ENCODE data around the gene ARMC5. TPM values are rescaled to one million over a fixed set of nuclear protein-coding genes. Genes with fewer than 3 reads are reported as not detected.
"Not testable (repeated sequence)": the region's sequence is repeated elsewhere in the genome, so short reads cannot be mapped to it uniquely, and the experiment has no call there.

Gene ARMC5
- total RNA-seq, 4 donors from 2014 or later: 6.6 to 11.6 (median 9.1) TPM

- no peak for TF ChIP-seq POLR2A (IDR thresholded peaks at IDR 0.05)
- no peak for TF ChIP-seq CTCF (IDR thresholded peaks at IDR 0.05)
- TF ChIP-seq EP300 (IDR thresholded peaks at IDR 0.05): no peak
- WGBS, 2 donors: 82 to 87% methylated on average over 5 of the region's 5 CpGs
- no peak overlapping the region for H3K27ac ChIP-seq
Measured at GRCh38 chr16:31413381-31413780, 45.9 kb upstream of the ARMC5 start.

GRCh38 chr16:31413943-31414342 lies 45.4 kb upstream of the ARMC5 start:
- Histone ChIP-seq H3K36me3 (no peaks in the 10 kb centered on the region), H3K9me3 (peaks cover 0 to 4% (median 0%) of the 10 kb centered on the region in 4 donors), H3K27me3 (no peaks in the 10 kb centered on the region), H3K4me3 (no peak overlapping the region), H3K27ac (no peak overlapping the region), H3K4me1 (no peaks in the 10 kb centered on the region)
- no peak for TF ChIP-seq EP300 (IDR thresholded peaks at IDR 0.05)
- DNase-seq (ENCODE audit: low spot score in 2 of 2): no peak
- WGBS, 2 donors: 78 to 86% methylated on average over 4 of the region's 4 CpGs

More at GRCh38 chr16:31413381-31413780, 45.9 kb upstream of the ARMC5 start:
- Histone ChIP-seq H3K4me3 (no peak overlapping the region), H3K36me3 (no peaks in the 10 kb centered on the region), H3K27me3 (no peaks in the 10 kb centered on the region), H3K9me3 (peaks cover 0 to 4% (median 0%) of the 10 kb centered on the region in 4 donors), H3K4me1 (no peaks in the 10 kb centered on the region)
- DNase-seq (ENCODE audit: low spot score in 2 of 2): no peak

- no peak for TF ChIP-seq CTCF (IDR thresholded peaks at IDR 0.05)
- TF ChIP-seq EP300 (IDR thresholded peaks at IDR 0.05): no peak
- TF ChIP-seq POLR2A (IDR thresholded peaks at IDR 0.05): no peak
- Histone ChIP-seq H3K4me3 (no peak overlapping the region), H3K9me3 (peaks cover 0 to 4% (median 0%) of the 10 kb centered on the region in 4 donors), H3K27me3 (no peaks in the 10 kb centered on the region), H3K4me1 (no peaks in the 10 kb centered on the region), H3K36me3 (no peaks in the 10 kb centered on the region), H3K27ac (no peak overlapping the region)
- no peak for DNase-seq (ENCODE audit: low spot score in 2 of 2)
- 69 to 89% methylated on average over 4 of the region's 4 CpGs for WGBS, 2 donors
Measured at GRCh38 chr16:31414706-31415105, 44.6 kb upstream of the ARMC5 start.

- Histone ChIP-seq H3K27ac (no peak overlapping the region), H3K27me3 (no peaks in the 10 kb centered on the region), H3K36me3 (no peaks in the 10 kb centered on the region), H3K4me3 (no peak overlapping the region), H3K9me3 (peaks cover 0 to 4% (median 0%) of the 10 kb centered on the region in 4 donors), H3K4me1 (no peaks in the 10 kb centered on the region)
- TF ChIP-seq CTCF (IDR thresholded peaks at IDR 0.05) (no peak), POLR2A (IDR thresholded peaks at IDR 0.05) (no peak), EP300 (IDR thresholded peaks at IDR 0.05) (no peak)
- no peak for DNase-seq (ENCODE audit: low spot score in 2 of 2)
- WGBS, 2 donors: 79 to 81% methylated on average over 11 of the region's 11 CpGs
Measured at GRCh38 chr16:31416371-31416770, 42.9 kb upstream of the ARMC5 start.

GRCh38 chr16:31417036-31417435 lies 42.3 kb upstream of the ARMC5 start:
- 88 to 93% methylated on average over 2 of the region's 2 CpGs for WGBS, 2 donors
- not testable (repeated sequence) for H3K27ac ChIP-seq; H3K9me3 ChIP-seq; H3K4me3 ChIP-seq; H3K4me1 ChIP-seq; DNase-seq (ENCODE audit: low spot score in 2 of 2); H3K36me3 ChIP-seq; H3K27me3 ChIP-seq

GRCh38 chr16:31417916-31418315 lies 41.4 kb upstream of the ARMC5 start:
- H3K27me3 ChIP-seq: no peaks in the 10 kb centered on the region
- H3K27ac ChIP-seq: no peak overlapping the region
- H3K4me3 ChIP-seq: no peak overlapping the region
- H3K4me1 ChIP-seq: no peaks in the 10 kb centered on the region
- 89% methylated on average over 5 of the region's 5 CpGs for WGBS, 2 donors
- TF ChIP-seq CTCF (IDR thresholded peaks at IDR 0.05): no peak
- no peak for TF ChIP-seq POLR2A (IDR thresholded peaks at IDR 0.05)
- TF ChIP-seq EP300 (IDR thresholded peaks at IDR 0.05): no peak
- H3K9me3 ChIP-seq: peaks cover 0 to 4% (median 0%) of the 10 kb centered on the region in 4 donors
- H3K36me3 ChIP-seq: no peaks in the 10 kb centered on the region
- DNase-seq (ENCODE audit: low spot score in 2 of 2): no peak
